ENCODE measurements around the gene INPP5A. TPM values are rescaled to one million over a fixed set of nuclear protein-coding genes. Genes with fewer than 3 reads are reported as not detected.

Gene INPP5A
- total and polyA plus RNA-seq, 7 donors = 17.6 to 132 (median 100) TPM

GRCh38 chr10:132593389-132593788 is 55.8 kb downstream of the INPP5A start:
- H3K27ac ChIP-seq = peak overlapping the region in 3 of 4 donors; percentile 39 to 84 (median 82)
- TF ChIP-seq POLR2A (IDR thresholded peaks at IDR 0.05) (no peak), EP300 (IDR thresholded peaks at IDR 0.05) (no peak), POLR2AphosphoS5 (IDR thresholded peaks at IDR 0.05) (no peak), CTCF (IDR thresholded peaks at IDR 0.05) (no peak)
- no peak overlapping the region for H3K4me3 ChIP-seq
- no peaks in the 10 kb centered on the region for H3K36me3 ChIP-seq
- DNase-seq = no peak
- intact Hi-C loops (cut with DNase I) = no loop called here
- no peaks in the 10 kb centered on the region for H3K9me3 ChIP-seq
- H3K27me3 ChIP-seq = no peaks in the 10 kb centered on the region
- WGBS, 2 donors = 25 to 45% methylated on average over 3 of the region's 3 CpGs
- peaks cover 0 to 98% (median 90%) of the 10 kb centered on the region in 4 donors for H3K4me1 ChIP-seq

DNA sequence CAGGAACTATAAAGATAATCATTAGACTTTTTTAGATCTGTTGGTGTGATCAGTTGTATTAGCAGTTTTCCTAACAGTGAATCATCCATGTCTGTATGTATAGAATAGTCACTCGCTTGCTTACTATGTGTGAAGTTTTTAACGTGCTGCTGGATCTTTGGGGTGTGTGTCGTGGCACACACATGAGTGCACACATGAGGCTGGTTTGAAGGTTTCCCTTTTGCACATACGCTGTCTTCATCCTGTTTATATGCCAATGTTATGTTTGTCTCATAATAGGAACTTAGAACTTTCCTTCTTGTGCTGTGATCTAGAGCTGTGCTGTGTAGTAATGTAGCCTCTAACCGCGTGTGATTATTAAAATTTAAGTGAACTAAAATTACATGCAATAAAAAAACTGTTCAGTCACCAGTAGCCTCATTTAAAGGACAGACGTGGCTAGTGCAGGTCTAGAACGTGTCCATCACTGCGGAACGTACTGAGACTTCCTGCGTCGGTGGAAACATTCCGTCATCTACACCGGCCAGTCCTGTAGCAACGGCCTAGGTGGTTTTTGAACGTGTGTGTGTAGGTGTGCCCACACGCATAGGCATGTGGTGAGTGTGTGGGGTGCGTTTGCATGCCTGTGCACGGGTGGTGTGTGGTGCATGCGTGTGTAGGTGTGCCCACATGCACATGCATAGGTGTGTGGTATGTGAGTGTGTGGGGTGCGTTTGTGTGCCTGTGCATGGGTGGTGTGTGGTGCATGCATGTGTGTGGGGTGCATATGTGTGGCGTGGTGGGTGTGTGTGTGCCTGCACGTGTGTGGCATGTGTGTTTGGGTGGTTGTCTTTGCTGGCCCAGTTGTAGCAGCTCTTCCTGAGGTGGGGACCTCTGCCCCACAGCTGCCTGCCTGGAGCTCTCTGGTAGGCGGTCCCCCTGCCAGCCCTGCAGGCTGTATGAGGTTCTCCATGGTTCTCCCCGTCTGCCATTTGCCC is 56.6 kb downstream of the INPP5A start:
- Histone ChIP-seq H3K27ac (peak overlapping the region; percentile 32 to 84 (median 69)), H3K4me1 (peaks cover 0 to 98% (median 87%) of the 10 kb centered on the region in 4 donors), H3K4me3 (no peak overlapping the region), H3K27me3 (no peaks in the 10 kb centered on the region), H3K36me3 (no peaks in the 10 kb centered on the region), H3K9me3 (no peaks in the 10 kb centered on the region)
- WGBS, 2 donors = 67 to 88% methylated on average over 25 of the region's 25 CpGs
- DNase-seq = no peak
- intact Hi-C loops (cut with DNase I) = no loop called here
- TF ChIP-seq POLR2AphosphoS5 (IDR thresholded peaks at IDR 0.05) = no peak
- no peak for TF ChIP-seq EP300 (IDR thresholded peaks at IDR 0.05)
- no peak for TF ChIP-seq POLR2A (IDR thresholded peaks at IDR 0.05)
- TF ChIP-seq CTCF (IDR thresholded peaks at IDR 0.05) = no peak

- Histone ChIP-seq H3K9me3 (no peaks in the 10 kb centered on the region), H3K4me3 (no peak overlapping the region), H3K27ac (peak overlapping the region; percentile 32 to 84 (median 69)), H3K27me3 (no peaks in the 10 kb centered on the region), H3K36me3 (no peaks in the 10 kb centered on the region), H3K4me1 (peaks cover 0 to 93% (median 81%) of the 10 kb centered on the region in 4 donors)
- no peak for DNase-seq
- TF ChIP-seq POLR2A (IDR thresholded peaks at IDR 0.05) = no peak
- TF ChIP-seq POLR2AphosphoS5 (IDR thresholded peaks at IDR 0.05) = no peak
- TF ChIP-seq EP300 (IDR thresholded peaks at IDR 0.05) = no peak
- TF ChIP-seq CTCF (IDR thresholded peaks at IDR 0.05) = no peak
- WGBS, 2 donors = 87 to 96% methylated on average over 11 of the region's 11 CpGs
- intact Hi-C loops (cut with DNase I) = no loop called here
Measured at GRCh38 chr10:132595021-132595420, 57.4 kb downstream of the INPP5A start.

- intact Hi-C loops (cut with DNase I) = no loop called here
- H3K27me3 ChIP-seq = no peaks in the 10 kb centered on the region
- TF ChIP-seq POLR2AphosphoS5 (IDR thresholded peaks at IDR 0.05) = no peak
- TF ChIP-seq EP300 (IDR thresholded peaks at IDR 0.05) = no peak
- no peak for TF ChIP-seq POLR2A (IDR thresholded peaks at IDR 0.05)
- TF ChIP-seq CTCF (IDR thresholded peaks at IDR 0.05) = no peak
- no peak for DNase-seq
- H3K36me3 ChIP-seq = no peaks in the 10 kb centered on the region
- H3K27ac ChIP-seq = peak overlapping the region; percentile 32 to 84 (median 69)
- peaks cover 0 to 3% (median 0%) of the 10 kb centered on the region in 4 donors for H3K9me3 ChIP-seq
- H3K4me3 ChIP-seq = no peak overlapping the region
- 75 to 82% methylated on average over 7 of the region's 7 CpGs for WGBS, 2 donors
- peaks cover 0 to 85% (median 74%) of the 10 kb centered on the region in 4 donors for H3K4me1 ChIP-seq
Measured at GRCh38 chr10:132595854-132596253, 58.3 kb downstream of the INPP5A start.

Data from sigmoid colon (tissue), 7 donors.